ENCODE data around the gene CTSA.

- TF ChIP-seq POLR2A (IDR thresholded peaks at IDR 0.05; ENCODE audit: low read depth) (no peak), POLR2AphosphoS5 (IDR thresholded peaks at IDR 0.05) (no peak), CTCF (IDR thresholded peaks at IDR 0.05) (no peak), EP300 (IDR thresholded peaks at IDR 0.05) (no peak)
These were observed 54.0 kb downstream of the CTSA start for GRCh38 chr20:45944965-45945677.
